ENCODE data around the gene HSD17B10. TPM values are rescaled to one million over a fixed set of nuclear protein-coding genes. Genes with fewer than 3 reads are reported as not detected.
A peak's percentile ranks its signal among the peaks of the same experiment; 100 is the strongest.
"Not testable (repeated sequence)": the region's sequence is repeated elsewhere in the genome, so short reads cannot be mapped to it uniquely, and the experiment has no call there.

HSD17B10 gene
- polyA plus RNA-seq, 1 of the 3 experiments (the other 2 are of a cell fraction): 157 TPM

DNA sequence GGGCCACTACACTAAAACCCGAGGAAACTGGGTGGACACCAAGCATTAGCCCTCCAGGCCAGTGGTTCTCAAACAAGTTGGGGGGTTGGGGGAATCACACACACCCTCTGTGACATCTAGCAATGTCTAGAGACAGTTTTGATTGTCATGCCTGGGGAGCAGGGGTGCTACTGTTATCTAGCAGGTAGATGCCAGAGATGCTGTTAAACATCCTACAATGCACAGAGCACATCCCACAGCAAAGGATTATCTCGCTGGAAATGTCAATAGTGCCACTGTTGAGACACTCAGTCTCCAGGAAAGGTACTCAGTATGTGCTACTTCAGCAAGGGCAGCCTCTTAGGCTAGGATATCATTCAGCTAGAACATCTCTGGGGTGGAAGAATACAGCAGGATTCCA is 13.0 kb downstream of the HSD17B10 start:
- TF ChIP-seq JUND (IDR thresholded peaks at IDR 0.05) (no peak), RXRA (IDR thresholded peaks at IDR 0.05; ENCODE audit: borderline replicate concordance, low read depth) (no peak), RAD21 (IDR thresholded peaks at IDR 0.05; ENCODE audit: low read length) (no peak), FOXM1 (IDR thresholded peaks at IDR 0.05; ENCODE audit: low read depth) (no peak), FOXJ3 (CRISPR knock-in tag; IDR thresholded peaks at IDR 0.05) (no peak), NFIC (IDR thresholded peaks at IDR 0.05; ENCODE audit: borderline replicate concordance) (no peak), USF2 (IDR thresholded peaks at IDR 0.05; ENCODE audit: borderline replicate concordance, low read depth, low read length) (no peak), MXI1 (IDR thresholded peaks at IDR 0.05; ENCODE audit: low read depth, low read length) (no peak), CTCF (IDR thresholded peaks at IDR 0.05) (no peak), TCF12 (IDR thresholded peaks at IDR 0.05) (no peak), GATA2 (CRISPR knock-in tag; IDR thresholded peaks at IDR 0.05) (no peak), ZBTB33 (IDR thresholded peaks at IDR 0.05; ENCODE audit: borderline replicate concordance, low read depth) (no peak), ELF1 (IDR thresholded peaks at IDR 0.05) (no peak)
- Histone ChIP-seq H3K4me2 (peak overlapping the region; percentile 87), H3K4me1 (ENCODE audit: control insufficient read depth in 1 of 2, insufficient read depth in 2 of 2, low read depth in 1 of 2, low read length in 1 of 2) (peaks cover 5 to 14% of the 10 kb centered on the region in 2 experiments; a peak in 2 of 4 replicates), H3K27me3 (ENCODE audit: insufficient read depth) (no peaks in the 10 kb centered on the region), H3K27ac (ENCODE audit: low read depth in 2 of 2, low read length in 1 of 2) (no peak overlapping the region), H2AFZ (ENCODE audit: low read depth) (no peak overlapping the region), H3K4me3 (ENCODE audit: low read depth in 2 of 2, low read length in 1 of 2) (peak overlapping the region; percentile 70 to 85), H3K9me2 (no peaks in the 10 kb centered on the region), H3K36me3 (replicated peaks in 1 of 2; ENCODE audit: control insufficient read depth in 1 of 2, insufficient read depth in 2 of 2, low read length in 1 of 2) (peaks cover 0 to 3% of the 10 kb centered on the region in 2 experiments), H4K20me1 (ENCODE audit: insufficient read depth) (peaks cover 23% of the 10 kb centered on the region), H3K79me2 (ENCODE audit: insufficient read depth) (peaks cover 60% of the 10 kb centered on the region), H3F3A (replicated peaks; ENCODE audit: insufficient read depth) (no peaks in the 10 kb centered on the region), H3K9me3 (no peaks in the 10 kb centered on the region), H3K9ac (peak overlapping the region; percentile 89; the same call in 1 of the 2 replicates)
- POLR2A ChIA-PET: no interaction called here
- CTCF ChIA-PET: interaction anchor here (0.7 kb wide), 1 partner anchor 108 kb away, joined by 3 read pairs; no protein-coding TSS in a partner anchor
- WGBS (ENCODE audit: low lambda C conversion rate): no CpG with 5 or more reads among the region's 2 CpGs
- DNase-seq: no peak

GRCh38 chrX:53420351-53420750 is 13.8 kb downstream of the HSD17B10 start:
- H3K4me3 ChIP-seq (ENCODE audit: low read depth in 2 of 2, low read length in 1 of 2); H3K36me3 ChIP-seq (replicated peaks in 1 of 2; ENCODE audit: control insufficient read depth in 1 of 2, insufficient read depth in 2 of 2, low read length in 1 of 2); H3F3A ChIP-seq (replicated peaks; ENCODE audit: insufficient read depth); H3K27me3 ChIP-seq (ENCODE audit: insufficient read depth); DNase-seq; H3K9me3 ChIP-seq; H3K27ac ChIP-seq (ENCODE audit: low read depth in 2 of 2, low read length in 1 of 2); H3K9me2 ChIP-seq; H2AFZ ChIP-seq (ENCODE audit: low read depth): not testable (repeated sequence)
- H3K4me2 ChIP-seq: peak overlapping the region; percentile 87; the same call in 1 of the 2 replicates
- H3K9ac ChIP-seq: 0 out of 2 replicates have a peak overlapping the region, but pooled peaks have one; percentile 89
- peaks cover 67% of the 10 kb centered on the region for H3K79me2 ChIP-seq (ENCODE audit: insufficient read depth)
- H4K20me1 ChIP-seq (ENCODE audit: insufficient read depth): peaks cover 23% of the 10 kb centered on the region
- WGBS (ENCODE audit: low lambda C conversion rate): 97% methylated on average over 3 of the region's 3 CpGs
- ChIA-PET POLR2A (interaction anchor here (0.5 kb wide), 1 partner anchor 123 kb away, joined by 9 read pairs; no protein-coding TSS in a partner anchor), CTCF (interaction anchor here (0.7 to 0.9 kb wide), 3 partner anchors 11 to 107 kb away, joined by 3 to 4 read pairs (median 3); no protein-coding TSS in a partner anchor)
- peaks cover 5 to 14% of the 10 kb centered on the region in 2 experiments; a peak in 2 of 4 replicates for H3K4me1 ChIP-seq (ENCODE audit: control insufficient read depth in 1 of 2, insufficient read depth in 2 of 2, low read depth in 1 of 2, low read length in 1 of 2)
